Endothelial cell of umbilical vein (primary cell): Measurements from ENCODE around the gene TEAD2. TPM values are rescaled to one million over a fixed set of nuclear protein-coding genes. Genes with fewer than 3 reads are reported as not detected.

Source experiments
- BruUV-seq: library from RNA; stranded (reverse); fragments of 400-500 nt; replicated peaks from 2 replicates; lab custom pipeline; 2021; lab: Mats Ljungman, UMichigan
- CTCF ChIA-PET: fragments of 300-600, 350-600 bp; sonication (Branson Sonifier 250); formaldehyde crosslinking; loops from one replicate; lab custom pipeline; 2021; ENCODE audit warnings: antibody characterized with exemption, inconsistent platforms; lab: Charles Lee
- POLR2A ChIA-PET: fragments of 300-600, 350-600 bp; sonication (Branson Sonifier 250); formaldehyde crosslinking; loops from one replicate; lab custom pipeline; 2021; ENCODE audit warnings: antibody characterized with exemption, inconsistent platforms; lab: Charles Lee
- DNase-seq: peaks from one replicate; pipeline ENCODE4 v3.0.0-alpha.2; 2011; ENCODE audit warnings: low read depth, low spot score
- FAIRE-seq: peaks from 2 replicates; lab custom pipeline; 2011; peaks lifted over from hg19 to GRCh38; lab: Jason Lieb, UNC
- H2AFZ ChIP-seq: 2 replicates; pipeline ENCODE4 v1.6.0; 2012; ENCODE audit warnings: low read depth, low read length, control low read depth, inconsistent platforms
- H3K27ac ChIP-seq: 2 replicates; pipeline ENCODE4 v1.5.1; 2011; ENCODE audit warnings: low read depth, mild to moderate bottlenecking, control low read depth, low read length, moderate library complexity; ENCODE audit not compliant: insufficient read depth
- H3K27me3 ChIP-seq, 2 experiments: 2 replicates each; pipeline versions ENCODE4 v1.6.0 to v1.6.1; 2011; ENCODE audit warnings: low read length in 2 of 2, mixed read lengths in 1 of 2; ENCODE audit not compliant: control insufficient read depth in 2 of 2, insufficient read depth in 2 of 2
- H3K36me3 ChIP-seq, 2 experiments: 2 replicates in 1 of 2; 3 replicates in 1 of 2; pipeline ENCODE4 v1.5.1; 2011; ENCODE audit warnings: low read length in 2 of 2, mild to moderate bottlenecking in 1 of 2, moderate library complexity in 1 of 2; ENCODE audit not compliant: control insufficient read depth in 2 of 2, insufficient read depth in 2 of 2; ENCODE audit errors: extremely low read depth in 1 of 2
- H3K4me1 ChIP-seq: 3 replicates; pipeline ENCODE4 v1.5.1; 2011; ENCODE audit warnings: mild to moderate bottlenecking, low read length; ENCODE audit not compliant: control insufficient read depth, insufficient read depth; ENCODE audit errors: extremely low read depth
- H3K4me2 ChIP-seq: 2 replicates; pipeline ENCODE4 v1.6.1; 2011; ENCODE audit warnings: low read length, control low read depth, mixed read lengths; ENCODE audit not compliant: insufficient read depth
- H3K4me3 ChIP-seq, 3 experiments: fragments of 200-600 bp in 1 of 3; sonication (generic), shearing (Covaris generic) in 1 of 3; replicated peaks in 1 of 3; 2 replicates each; pipeline ENCODE4 v1.5.1; 2011 to 2016; ENCODE audit warnings: control low read depth in 3 of 3, low read length in 3 of 3, mild to moderate bottlenecking in 2 of 3, inconsistent platforms in 1 of 3, low read depth in 1 of 3, moderate library complexity in 1 of 3; ENCODE audit not compliant: insufficient read depth in 1 of 3
- H3K79me2 ChIP-seq: 2 replicates; pipeline ENCODE4 v1.6.0; 2012; ENCODE audit warnings: low read length, inconsistent platforms; ENCODE audit not compliant: control insufficient read depth, insufficient read depth
- H3K9ac ChIP-seq: replicated peaks from 2 replicates; pipeline ENCODE3; 2011; ENCODE audit warnings: low read length, control low read depth; ENCODE audit not compliant: insufficient read depth; ENCODE audit errors: extremely low read depth
- H3K9me1 ChIP-seq: replicated peaks from 3 replicates; pipeline ENCODE4 v1.6.0; 2011; ENCODE audit warnings: mild to moderate bottlenecking, low read length; ENCODE audit not compliant: control insufficient read depth, insufficient read depth; ENCODE audit errors: extremely low read depth
- H3K9me3 ChIP-seq: replicated peaks from 2 replicates; pipeline ENCODE4 v1.5.1; 2012; ENCODE audit warnings: low read length, inconsistent platforms; ENCODE audit not compliant: control insufficient read depth, insufficient read depth
- H4K20me1 ChIP-seq: replicated peaks from 2 replicates; pipeline ENCODE3; 2011; ENCODE audit warnings: mild to moderate bottlenecking, low read length; ENCODE audit not compliant: control insufficient read depth, insufficient read depth; ENCODE audit errors: extremely low read depth
- EZH2 ChIP-seq: IDR thresholded peaks from 2 replicates; pipeline ENCODE4 v1.6.1; 2012; ENCODE audit warnings: borderline replicate concordance, low read depth, mild to moderate bottlenecking, moderate library complexity, low read length, inconsistent platforms; ENCODE audit not compliant: severe bottlenecking
- FOS ChIP-seq: IDR thresholded peaks from 2 replicates; pipeline ENCODE4 v1.6.1; 2011; ENCODE audit warnings: mild to moderate bottlenecking, low read length, moderate library complexity, borderline replicate concordance; ENCODE audit not compliant: insufficient read depth
- GATA2 ChIP-seq: IDR thresholded peaks from 2 replicates; pipeline ENCODE4 v1.7.0; 2011; ENCODE audit warnings: low read depth, mild to moderate bottlenecking, moderate library complexity, mixed read lengths, low read length; ENCODE audit not compliant: insufficient read length, insufficient read depth
- JUN ChIP-seq: IDR thresholded peaks from 2 replicates; pipeline ENCODE4 v1.6.1; 2011; ENCODE audit warnings: borderline replicate concordance, low read depth; ENCODE audit not compliant: insufficient read length, insufficient read depth
- MAX ChIP-seq: IDR thresholded peaks from 2 replicates; pipeline ENCODE4 v1.6.1; 2011; ENCODE audit not compliant: insufficient read depth, insufficient read length
- MYC ChIP-seq: IDR thresholded peaks from one replicate; pipeline ENCODE4 v1.6.1; 2011; ENCODE audit warnings: mild to moderate bottlenecking, low read depth, low read length
- POLR2A ChIP-seq: IDR thresholded peaks from 2 replicates; pipeline ENCODE4 v1.6.1; 2012; ENCODE audit warnings: low read depth, mild to moderate bottlenecking, control low read depth, low read length
- POLR2AphosphoS5 ChIP-seq: IDR thresholded peaks from 2 replicates; pipeline ENCODE4 v1.6.1; 2012; ENCODE audit warnings: low read depth, mild to moderate bottlenecking, control low read depth, low read length, moderate library complexity; ENCODE audit not compliant: insufficient read depth
- dilution Hi-C: fragments of 300-500 bp; cut with MboI; formaldehyde crosslinking; loops from one replicate; pipeline ENCODE4 v1.15.0; 2019; ENCODE audit warnings: low sequenced_read_pairs; ENCODE audit not compliant: extremely low pct_ligation_motif_present
- intact Hi-C: fragments of 100-400 bp; cut with micrococcal nuclease; formaldehyde crosslinking; loops from one replicate; pipeline ENCODE4 v1.10.0; 2022
- polyA plus RNA-seq, 4 experiments: library from polyadenylated mRNA; depleted of rRNA in 3 of 4; stranded (reverse) in 3 of 4; unstranded in 1 of 4; fragments of >200 nt; gene quantifications; 2 replicates each; pipeline versions ENCODE4 v1.2.1 to v1.2.3, GENCODE V29; 2011 to 2012; ENCODE audit warnings: missing spikeins in 1 of 4
- total RNA-seq: library from RNA; stranded (reverse); gene quantifications from 2 replicates; pipeline ENCODE4 v1.2.3, GENCODE V29; 2021
- TF ChIP-seq, protein P1 (sequence below), 2 donors: IDR thresholded peaks; 1 replicate in 1 of 2; 2 replicates in 1 of 2; pipeline ENCODE4 v1.5.1; 2011; ENCODE audit warnings: low read length in 2 of 2, mild to moderate bottlenecking in 2 of 2, moderate library complexity in 2 of 2, control low read depth in 1 of 2, inconsistent platforms in 1 of 2, low read depth in 1 of 2; ENCODE audit not compliant: insufficient read depth in 1 of 2; ENCODE audit errors: extremely low read depth in 1 of 2

TEAD2 gene
- total and polyA plus RNA-seq, 2 donors (not counting 3 experiments of a cell fraction or from before 2014, with no cell fraction given) = 60.9 to 89.4 TPM

- no peaks in the 10 kb centered on the region for H3K79me2 ChIP-seq
- no peak overlapping the region for H3K4me3 ChIP-seq
- no peaks in the 10 kb centered on the region for H3K9me1 ChIP-seq
- no peaks in the 10 kb centered on the region for H4K20me1 ChIP-seq
- no peak overlapping the region for H3K4me2 ChIP-seq
- dilution Hi-C loops (no loop called here), intact Hi-C loops (no loop called here)
- DNase-seq (no peak), FAIRE-seq (no peak)
- H3K9ac ChIP-seq = no peak overlapping the region
- H3K9me3 ChIP-seq = peaks cover 2% of the 10 kb centered on the region
- H2AFZ ChIP-seq = no peak overlapping the region
- H3K27me3 ChIP-seq = no peaks in the 10 kb centered on the region
- no peak overlapping the region for H3K27ac ChIP-seq
- no peaks in the 10 kb centered on the region for H3K4me1 ChIP-seq
- no peaks in the 10 kb centered on the region for H3K36me3 ChIP-seq
- CTCF ChIA-PET = no interaction called here
- POLR2A ChIA-PET = no interaction called here
- TF ChIP-seq FOS = no peak
- TF ChIP-seq POLR2AphosphoS5 = no peak
- TF ChIP-seq POLR2A = no peak
- TF ChIP-seq, protein P1, sequence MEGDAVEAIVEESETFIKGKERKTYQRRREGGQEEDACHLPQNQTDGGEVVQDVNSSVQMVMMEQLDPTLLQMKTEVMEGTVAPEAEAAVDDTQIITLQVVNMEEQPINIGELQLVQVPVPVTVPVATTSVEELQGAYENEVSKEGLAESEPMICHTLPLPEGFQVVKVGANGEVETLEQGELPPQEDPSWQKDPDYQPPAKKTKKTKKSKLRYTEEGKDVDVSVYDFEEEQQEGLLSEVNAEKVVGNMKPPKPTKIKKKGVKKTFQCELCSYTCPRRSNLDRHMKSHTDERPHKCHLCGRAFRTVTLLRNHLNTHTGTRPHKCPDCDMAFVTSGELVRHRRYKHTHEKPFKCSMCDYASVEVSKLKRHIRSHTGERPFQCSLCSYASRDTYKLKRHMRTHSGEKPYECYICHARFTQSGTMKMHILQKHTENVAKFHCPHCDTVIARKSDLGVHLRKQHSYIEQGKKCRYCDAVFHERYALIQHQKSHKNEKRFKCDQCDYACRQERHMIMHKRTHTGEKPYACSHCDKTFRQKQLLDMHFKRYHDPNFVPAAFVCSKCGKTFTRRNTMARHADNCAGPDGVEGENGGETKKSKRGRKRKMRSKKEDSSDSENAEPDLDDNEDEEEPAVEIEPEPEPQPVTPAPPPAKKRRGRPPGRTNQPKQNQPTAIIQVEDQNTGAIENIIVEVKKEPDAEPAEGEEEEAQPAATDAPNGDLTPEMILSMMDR (IDR thresholded peaks at IDR 0.05; ENCODE audit: extremely low read depth in 1 of 2, insufficient read depth in 1 of 2, low read depth in 1 of 2, low read length in 2 of 2) = no peak
- BruUV-seq = no TSS peak
These were observed 9.0 kb upstream of the TEAD2 start for GRCh38 chr19:49371184-49371583.

DNA sequence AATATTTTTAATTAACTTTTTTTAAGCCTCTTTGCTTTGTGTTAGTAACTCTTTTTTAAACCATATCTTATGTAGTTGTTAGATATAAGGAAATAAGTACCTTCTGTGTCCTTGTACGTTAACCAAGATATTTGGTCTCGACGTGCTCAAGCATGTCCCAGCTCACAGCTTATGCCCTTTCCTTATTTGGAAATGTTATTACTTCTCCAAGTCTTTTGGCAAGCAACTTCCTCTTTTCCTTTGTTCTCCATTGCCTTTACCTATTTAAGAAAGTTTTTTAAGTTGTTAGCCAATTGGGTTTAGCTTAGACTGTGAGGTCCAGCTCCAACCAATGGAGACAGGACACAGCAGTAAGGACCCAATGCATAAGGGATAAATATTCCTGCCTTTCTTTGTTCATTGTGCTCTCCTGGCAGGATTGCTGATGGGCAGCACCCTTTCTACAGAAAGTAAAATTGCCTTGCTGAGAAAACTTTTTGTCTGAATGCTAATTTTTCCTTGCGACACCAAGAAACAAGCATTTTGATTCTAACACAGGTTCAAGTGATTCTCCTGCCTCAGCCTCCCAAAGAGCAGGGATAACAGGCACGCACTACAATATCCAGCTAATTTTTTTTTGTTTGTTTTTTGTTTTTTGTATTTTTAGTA lies 6.6 kb upstream of the TEAD2 start:
- dilution Hi-C loops = no loop called here
- intact Hi-C loops = no loop called here
- H3K4me3 ChIP-seq = no peak overlapping the region
- no peak for DNase-seq
- H3K36me3 ChIP-seq = no peaks in the 10 kb centered on the region
- no peaks in the 10 kb centered on the region for H4K20me1 ChIP-seq
- H3K27ac ChIP-seq = no peak overlapping the region
- no peak for TF ChIP-seq MAX
- TF ChIP-seq POLR2A = no peak
- TF ChIP-seq, protein P1 (IDR thresholded peaks at IDR 0.05; ENCODE audit: extremely low read depth in 1 of 2, insufficient read depth in 1 of 2, low read depth in 1 of 2, low read length in 2 of 2) = no peak
- no peak for TF ChIP-seq GATA2
- no peak for TF ChIP-seq JUN
- TF ChIP-seq MYC = no peak
- no peak for TF ChIP-seq FOS
- no peak for TF ChIP-seq EZH2
- TF ChIP-seq POLR2AphosphoS5 = no peak
- no peak for FAIRE-seq
- H3K9me3 ChIP-seq = peaks cover 2% of the 10 kb centered on the region
- ChIA-PET CTCF (interaction anchor here (1.0 kb wide), 1 partner anchor 41 kb away, joined by 3 read pairs; no protein-coding TSS in a partner anchor), POLR2A (no interaction called here)
- no TSS peak for BruUV-seq
- no peaks in the 10 kb centered on the region for H3K79me2 ChIP-seq
- no peak overlapping the region for H2AFZ ChIP-seq
- no peaks in the 10 kb centered on the region for H3K27me3 ChIP-seq
- no peaks in the 10 kb centered on the region for H3K9me1 ChIP-seq
- no peak overlapping the region for H3K4me2 ChIP-seq
- H3K4me1 ChIP-seq = no peaks in the 10 kb centered on the region
- H3K9ac ChIP-seq = no peak overlapping the region
